Esophagus muscularis mucosa (tissue), 3 donors: ENCODE data around the gene IL11RA.

Experiments used
- POLR2A ChIP-seq: fragments of 450-650 bp; IDR thresholded peaks from one replicate; pipeline ENCODE4 v1.6.1; 2017; ENCODE audit warnings: antibody characterized with exemption, moderate library complexity, mild to moderate bottlenecking, low read depth
- TF ChIP-seq, protein P1 (sequence below), 3 experiments: fragments of 200-600 bp in 2 of 3; fragments of 450-650 bp in 1 of 3; sonication (generic) in 2 of 3; IDR thresholded peaks; one replicate each; pipeline ENCODE4 v1.5.1; 2017 to 2019; ENCODE audit warnings: antibody characterized with exemption in 3 of 3, mild to moderate bottlenecking in 2 of 3, moderate library complexity in 1 of 3

DNA sequence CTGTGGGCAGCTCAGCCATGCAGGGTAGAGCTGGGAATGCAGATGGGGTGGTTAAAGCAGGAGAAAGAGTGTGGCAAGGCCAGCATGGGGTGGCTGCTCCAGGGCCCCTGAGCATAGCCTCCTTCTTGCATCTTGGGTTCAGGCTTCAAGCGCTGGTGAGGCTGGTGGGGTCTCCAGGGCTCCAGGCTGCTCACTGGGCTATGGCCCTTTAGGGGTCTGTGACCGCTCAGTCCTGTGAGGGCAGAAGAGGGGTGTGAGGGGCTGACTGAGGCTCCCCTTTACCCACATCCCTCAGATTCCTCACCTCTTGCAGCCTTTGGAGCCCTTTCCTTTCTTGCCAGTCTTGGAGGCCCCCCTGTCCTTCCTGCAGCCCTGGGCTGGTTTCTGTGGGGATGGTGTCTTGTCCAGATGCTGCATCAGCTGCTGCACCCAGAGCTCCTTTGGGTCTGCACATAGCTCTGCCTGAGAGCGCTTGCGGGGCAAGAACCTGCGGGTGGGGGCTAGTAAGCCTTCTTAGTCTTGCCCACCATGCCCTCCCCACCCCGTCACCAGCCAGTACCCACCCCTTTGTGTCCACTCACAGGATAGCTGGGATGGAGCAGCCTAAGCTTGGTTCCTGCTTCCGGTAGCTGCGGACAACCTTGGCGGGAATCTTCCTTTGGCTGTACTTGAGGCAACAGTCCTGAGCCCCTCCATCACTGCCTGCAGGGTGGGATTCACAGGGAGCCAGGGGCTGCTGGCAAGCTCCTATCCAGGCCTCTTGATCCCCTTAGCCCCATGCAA is 57.4 kb downstream of the IL11RA start:
- TF ChIP-seq, protein P1, sequence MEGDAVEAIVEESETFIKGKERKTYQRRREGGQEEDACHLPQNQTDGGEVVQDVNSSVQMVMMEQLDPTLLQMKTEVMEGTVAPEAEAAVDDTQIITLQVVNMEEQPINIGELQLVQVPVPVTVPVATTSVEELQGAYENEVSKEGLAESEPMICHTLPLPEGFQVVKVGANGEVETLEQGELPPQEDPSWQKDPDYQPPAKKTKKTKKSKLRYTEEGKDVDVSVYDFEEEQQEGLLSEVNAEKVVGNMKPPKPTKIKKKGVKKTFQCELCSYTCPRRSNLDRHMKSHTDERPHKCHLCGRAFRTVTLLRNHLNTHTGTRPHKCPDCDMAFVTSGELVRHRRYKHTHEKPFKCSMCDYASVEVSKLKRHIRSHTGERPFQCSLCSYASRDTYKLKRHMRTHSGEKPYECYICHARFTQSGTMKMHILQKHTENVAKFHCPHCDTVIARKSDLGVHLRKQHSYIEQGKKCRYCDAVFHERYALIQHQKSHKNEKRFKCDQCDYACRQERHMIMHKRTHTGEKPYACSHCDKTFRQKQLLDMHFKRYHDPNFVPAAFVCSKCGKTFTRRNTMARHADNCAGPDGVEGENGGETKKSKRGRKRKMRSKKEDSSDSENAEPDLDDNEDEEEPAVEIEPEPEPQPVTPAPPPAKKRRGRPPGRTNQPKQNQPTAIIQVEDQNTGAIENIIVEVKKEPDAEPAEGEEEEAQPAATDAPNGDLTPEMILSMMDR (IDR thresholded peaks at IDR 0.05), result no peak
- no peak for TF ChIP-seq POLR2A
